HepG2 (cell line): ENCODE results near the gene CRLF1.

Experiments
- ATF2 ChIP-seq: sonication (generic); formaldehyde crosslinking; IDR thresholded peaks from 2 replicates; pipeline ENCODE4 v1.4.0; 2020; ENCODE audit warnings: missing genetic modification reagents
- CEBPZ ChIP-seq: IDR thresholded peaks from 2 replicates; pipeline ENCODE4 v1.6.1; 2012; ENCODE audit warnings: low read length, improper control_type of control experiment
- CREB1 ChIP-seq, 2 experiments: fragments of 450-650 bp in 1 of 2; IDR thresholded peaks; 2 replicates each; pipeline ENCODE4 v1.6.1; 2016 to 2017; ENCODE audit warnings: control low read depth in 1 of 2, mild to moderate bottlenecking in 1 of 2, missing compliant biosample characterization in 1 of 2, missing genetic modification characterization in 1 of 2
- MYC ChIP-seq: sonication (generic); formaldehyde crosslinking; IDR thresholded peaks from 2 replicates; pipeline ENCODE4 v1.9.0; 2021; ENCODE audit warnings: missing genetic modification reagents, borderline replicate concordance
- TF ChIP-seq, protein P1 (sequence below): sonication (generic); formaldehyde crosslinking; IDR thresholded peaks from 2 replicates; pipeline ENCODE4 v1.4.0; 2020; ENCODE audit warnings: missing genetic modification reagents

DNA sequence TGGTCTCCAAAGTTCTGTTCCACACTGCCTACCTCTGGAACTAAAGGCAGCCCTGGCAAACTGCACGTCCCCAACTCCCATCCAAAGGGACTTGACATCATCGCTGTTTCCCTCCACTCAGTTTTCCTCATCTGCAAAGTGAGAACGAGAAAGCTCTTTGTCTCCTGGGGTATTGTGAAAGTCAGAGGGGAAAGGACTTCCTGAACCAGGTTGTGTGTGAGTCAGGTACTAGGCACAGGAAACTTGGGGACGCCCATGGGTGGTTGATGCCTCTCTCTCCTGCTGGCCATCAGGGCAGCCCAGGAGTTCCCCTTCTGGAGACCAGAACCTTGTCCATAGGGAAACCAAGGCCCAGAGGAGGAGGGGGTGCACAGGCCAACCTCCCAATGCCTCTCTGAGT lies 4.7 kb downstream of the CRLF1 start:
- TF ChIP-seq, protein P1, sequence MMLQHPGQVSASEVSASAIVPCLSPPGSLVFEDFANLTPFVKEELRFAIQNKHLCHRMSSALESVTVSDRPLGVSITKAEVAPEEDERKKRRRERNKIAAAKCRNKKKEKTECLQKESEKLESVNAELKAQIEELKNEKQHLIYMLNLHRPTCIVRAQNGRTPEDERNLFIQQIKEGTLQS (CRISPR knock-in tag) = no peak
- TF ChIP-seq CEBPZ (no peak), MYC (CRISPR knock-in tag) (no peak), CREB1 (IDR thresholded peaks at IDR 0.05) (no peak), CREB1 (CRISPR knock-in tag; IDR thresholded peaks at IDR 0.05) (no peak), ATF2 (CRISPR knock-in tag) (no peak)
